Calu3 (cell line): ENCODE data around the gene KDF1. TPM values are rescaled to one million over a fixed set of nuclear protein-coding genes. Genes with fewer than 3 reads are reported as not detected.

Experiments
- BruUV-seq: library from RNA; stranded (reverse); fragments of 400-500 nt; replicated peaks from 2 replicates; lab custom pipeline; 2021; lab: Mats Ljungman, UMichigan
- CTCF ChIA-PET: fragments of 300-600 bp; sonication (Branson Sonifier 250); formaldehyde crosslinking; loops from one replicate; lab custom pipeline; 2022; ENCODE audit warnings: antibody characterized with exemption; lab: Charles Lee
- DNase-seq: peaks from one replicate; pipeline ENCODE4 v3.0.0; 2022
- H3K27ac Mint-ChIP-seq: one replicate; pipeline ENCODE4 v1.8.0; 2022; ENCODE audit warnings: mixed read lengths; ENCODE audit not compliant: unreplicated experiment
- H3K27me3 Mint-ChIP-seq: one replicate; pipeline ENCODE4 v1.8.0; 2022; ENCODE audit warnings: mixed read lengths; ENCODE audit not compliant: unreplicated experiment
- H3K36me3 Mint-ChIP-seq: one replicate; pipeline ENCODE4 v1.8.0; 2022; ENCODE audit warnings: mild to moderate bottlenecking, moderate library complexity, mixed read lengths; ENCODE audit not compliant: insufficient read depth, unreplicated experiment
- H3K4me1 Mint-ChIP-seq: one replicate; pipeline ENCODE4 v1.8.0; 2022; ENCODE audit warnings: mild to moderate bottlenecking, low read depth, mixed read lengths; ENCODE audit not compliant: unreplicated experiment
- H3K4me3 Mint-ChIP-seq: one replicate; pipeline ENCODE4 v1.8.0; 2022; ENCODE audit warnings: mild to moderate bottlenecking, low read depth, moderate library complexity, mixed read lengths; ENCODE audit not compliant: unreplicated experiment
- H3K9me3 Mint-ChIP-seq: one replicate; pipeline ENCODE4 v1.8.0; 2022; ENCODE audit warnings: low read depth, mixed read lengths; ENCODE audit not compliant: unreplicated experiment
- CTCF ChIP-seq: fragments of 200-600 bp; IDR thresholded peaks from one replicate; pipeline ENCODE4 v1.8.0; 2022; ENCODE audit warnings: antibody characterized with exemption; ENCODE audit not compliant: unreplicated experiment
- intact Hi-C: fragments of 100-400 bp; cut with micrococcal nuclease; formaldehyde crosslinking; loops from one replicate; pipeline ENCODE4 v1.10.0; 2022; ENCODE audit not compliant: unreplicated experiment
- total RNA-seq: library from RNA; stranded (reverse); gene quantifications from 2 replicates; pipeline ENCODE4 v1.2.3, GENCODE V29; 2022

The KDF1 gene
- total RNA-seq, 1 experiment from 2014 or later, result 18.9 TPM

GRCh38 chr1:27000090-27000816 lies 40.0 kb upstream of the KDF1 start:
- Mint-ChIP-seq H3K27ac (peak overlapping the region; percentile 91), H3K4me3 (no peak overlapping the region), H3K4me1 (peaks cover 23% of the 10 kb centered on the region), H3K27me3 (no peaks in the 10 kb centered on the region), H3K36me3 (peaks cover 97% of the 10 kb centered on the region), H3K9me3 (no peaks in the 10 kb centered on the region)
- CTCF ChIA-PET, result no interaction called here
- intact Hi-C loops, result no loop called here
- TSS peak; percentile 6 for BruUV-seq
- no peak for TF ChIP-seq CTCF
- no peak for DNase-seq

- peaks cover 23% of the 10 kb centered on the region for H3K4me1 Mint-ChIP-seq
- H3K9me3 Mint-ChIP-seq, result no peaks in the 10 kb centered on the region
- intact Hi-C loops, result no loop called here
- H3K4me3 Mint-ChIP-seq, result peak overlapping the region; percentile 81
- H3K27ac Mint-ChIP-seq, result peak overlapping the region; percentile 18
- TF ChIP-seq CTCF, result no peak
- CTCF ChIA-PET, result interaction anchor here (1.6 kb wide), 1 partner anchor 98 kb away, joined by 3 read pairs; no protein-coding TSS in a partner anchor
- BruUV-seq, result no TSS peak
- no peak for DNase-seq
- peaks cover 97% of the 10 kb centered on the region for H3K36me3 Mint-ChIP-seq
- H3K27me3 Mint-ChIP-seq, result no peaks in the 10 kb centered on the region
Measured at GRCh38 chr1:26999440-26999987, 39.2 kb upstream of the KDF1 start.

- no peak for TF ChIP-seq CTCF
- no peaks in the 10 kb centered on the region for H3K27me3 Mint-ChIP-seq
- CTCF ChIA-PET, result interaction anchor here (0.6 to 2.4 kb wide), 7 partner anchors 10 to 98 kb away, joined by 3 to 24 read pairs (median 3); no protein-coding TSS in a partner anchor
- peaks cover 23% of the 10 kb centered on the region for H3K4me1 Mint-ChIP-seq
- no TSS peak for BruUV-seq
- DNase-seq, result no peak
- H3K9me3 Mint-ChIP-seq, result no peaks in the 10 kb centered on the region
- H3K27ac Mint-ChIP-seq, result peak overlapping the region; percentile 47
- peaks cover 98% of the 10 kb centered on the region for H3K36me3 Mint-ChIP-seq
- peak overlapping the region; percentile 81 for H3K4me3 Mint-ChIP-seq
- intact Hi-C loops, result no loop called here
Measured at GRCh38 chr1:26998429-26999300, 38.4 kb upstream of the KDF1 start.

- CTCF ChIA-PET, result interaction anchor here (0.9 to 2.4 kb wide), 4 partner anchors 10 to 100 kb away, joined by 5 to 24 read pairs (median 6); no protein-coding TSS in a partner anchor
- peak overlapping the region; percentile 95 for H3K27ac Mint-ChIP-seq
- no peaks in the 10 kb centered on the region for H3K27me3 Mint-ChIP-seq
- peak overlapping the region; percentile 81 for H3K4me3 Mint-ChIP-seq
- intact Hi-C loops, result loop anchor here (2.0 kb wide), 2 partner anchors 30 to 100 kb away; no protein-coding TSS in a partner anchor
- DNase-seq, result no peak
- no peaks in the 10 kb centered on the region for H3K9me3 Mint-ChIP-seq
- H3K4me1 Mint-ChIP-seq, result peaks cover 21% of the 10 kb centered on the region
- no TSS peak for BruUV-seq
- H3K36me3 Mint-ChIP-seq, result peaks cover 93% of the 10 kb centered on the region
- no peak for TF ChIP-seq CTCF
Measured at GRCh38 chr1:26996665-26997064, 36.4 kb upstream of the KDF1 start.
